Fibroblast of pulmonary artery (primary cell): ENCODE results near the gene SI.

Experiments
- DNase-seq: peaks from one replicate; pipeline ENCODE4 v3.0.0-alpha.2; 2010; ENCODE audit warnings: low read depth
- H3K4me3 ChIP-seq: replicated peaks from 2 replicates; pipeline ENCODE4 v1.5.1; 2011; ENCODE audit warnings: low read depth, mild to moderate bottlenecking, control low read depth, low read length, moderate library complexity
- TF ChIP-seq, protein P1 (sequence below): IDR thresholded peaks from 2 replicates; pipeline ENCODE4 v1.5.1; 2011; ENCODE audit warnings: mild to moderate bottlenecking, control low read depth, low read length, inconsistent platforms; ENCODE audit errors: missing control alignments

Gene SI

GRCh38 chr3:164940745-164941144 lies 137.6 kb downstream of the SI start:
- no peak for DNase-seq
- H3K4me3 ChIP-seq: no peak overlapping the region

DNA sequence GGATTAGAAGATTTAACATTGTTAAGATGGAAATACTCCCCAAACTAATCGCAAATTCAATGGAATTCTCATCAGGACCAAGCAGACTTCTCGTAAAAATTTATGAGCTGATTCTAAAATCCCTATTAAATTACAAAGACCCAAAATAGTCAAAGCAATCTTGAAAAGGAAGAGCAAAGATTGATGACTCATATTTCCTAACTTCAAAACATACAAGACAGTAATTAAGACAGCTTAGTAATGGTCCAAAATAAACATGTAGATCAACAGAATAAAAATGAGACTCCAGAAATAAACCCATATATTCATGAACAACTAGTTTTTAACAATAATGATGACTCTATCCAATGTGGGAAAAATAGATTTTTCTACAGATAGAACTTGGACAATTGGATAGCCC lies 148.7 kb downstream of the SI start:
- no peak for DNase-seq
- no peak overlapping the region for H3K4me3 ChIP-seq
- TF ChIP-seq, protein P1, sequence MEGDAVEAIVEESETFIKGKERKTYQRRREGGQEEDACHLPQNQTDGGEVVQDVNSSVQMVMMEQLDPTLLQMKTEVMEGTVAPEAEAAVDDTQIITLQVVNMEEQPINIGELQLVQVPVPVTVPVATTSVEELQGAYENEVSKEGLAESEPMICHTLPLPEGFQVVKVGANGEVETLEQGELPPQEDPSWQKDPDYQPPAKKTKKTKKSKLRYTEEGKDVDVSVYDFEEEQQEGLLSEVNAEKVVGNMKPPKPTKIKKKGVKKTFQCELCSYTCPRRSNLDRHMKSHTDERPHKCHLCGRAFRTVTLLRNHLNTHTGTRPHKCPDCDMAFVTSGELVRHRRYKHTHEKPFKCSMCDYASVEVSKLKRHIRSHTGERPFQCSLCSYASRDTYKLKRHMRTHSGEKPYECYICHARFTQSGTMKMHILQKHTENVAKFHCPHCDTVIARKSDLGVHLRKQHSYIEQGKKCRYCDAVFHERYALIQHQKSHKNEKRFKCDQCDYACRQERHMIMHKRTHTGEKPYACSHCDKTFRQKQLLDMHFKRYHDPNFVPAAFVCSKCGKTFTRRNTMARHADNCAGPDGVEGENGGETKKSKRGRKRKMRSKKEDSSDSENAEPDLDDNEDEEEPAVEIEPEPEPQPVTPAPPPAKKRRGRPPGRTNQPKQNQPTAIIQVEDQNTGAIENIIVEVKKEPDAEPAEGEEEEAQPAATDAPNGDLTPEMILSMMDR: no peak

More at GRCh38 chr3:164940745-164941144, 137.6 kb downstream of the SI start:
- TF ChIP-seq, protein P1: no peak
